H1 (cell line): ENCODE results near the gene GBF1. TPM values are rescaled to one million over a fixed set of nuclear protein-coding genes. Genes with fewer than 3 reads are reported as not detected.

Experiments
- BACH1 ChIP-seq: IDR thresholded peaks from 2 replicates; pipeline ENCODE4 v1.6.1; 2012; ENCODE audit warnings: low read length, improper control_type of control experiment
- CBX5 ChIP-seq: fragments of 300-800, 300-1000 bp; sonication (generic); IDR thresholded peaks from 2 replicates; pipeline ENCODE4 v1.7.1; 2016; ENCODE audit warnings: antibody characterized with exemption, low read length, low read depth
- CTCF ChIP-seq, 3 experiments: IDR thresholded peaks; 1 replicate in 2 of 3; 2 replicates in 1 of 3; pipeline versions ENCODE4 v1.5.1 to v1.6.1; 2011; ENCODE audit warnings: low read length in 3 of 3, mild to moderate bottlenecking in 3 of 3, inconsistent platforms in 2 of 3, low read depth in 1 of 3, moderate library complexity in 1 of 3; ENCODE audit not compliant: insufficient read depth in 1 of 3; ENCODE audit errors: control extremely low read depth in 1 of 3
- JUN ChIP-seq: IDR thresholded peaks from 2 replicates; pipeline ENCODE4 v1.6.1; 2011; ENCODE audit warnings: low read depth, mild to moderate bottlenecking, improper control_type of control experiment, low read length
- KDM1A ChIP-seq: fragments of 200-600, 300-600 bp; sonication (generic); IDR thresholded peaks from 2 replicates; pipeline ENCODE4 v1.7.1; 2016; ENCODE audit warnings: mild to moderate bottlenecking, low read length, borderline replicate concordance
- PHF8 ChIP-seq: fragments of 200-600 bp; sonication (generic); conservative IDR thresholded peaks from 2 replicates; pipeline ENCODE4 v1.7.1; 2012; ENCODE audit warnings: low read depth, mild to moderate bottlenecking, inconsistent platforms, low read length, moderate library complexity
- RBBP5 ChIP-seq: IDR thresholded peaks from 2 replicates; pipeline ENCODE4 v1.7.1; 2012; ENCODE audit warnings: low read depth, mild to moderate bottlenecking, inconsistent platforms, low read length, moderate library complexity, borderline replicate concordance
- RNF2 ChIP-seq: fragments of 200-900, 300-1000 bp; sonication (generic); IDR thresholded peaks from 2 replicates; pipeline ENCODE4 v1.7.1; 2016; ENCODE audit warnings: borderline replicate concordance, low read depth, mild to moderate bottlenecking, antibody characterized with exemption, low read length; ENCODE audit not compliant: poor library complexity, severe bottlenecking; ENCODE audit errors: missing control alignments
- SP2 ChIP-seq: IDR thresholded peaks from 2 replicates; pipeline ENCODE4 v1.6.1; 2012; ENCODE audit warnings: mild to moderate bottlenecking, low read length, inconsistent platforms
- TBP ChIP-seq: IDR thresholded peaks from 2 replicates; pipeline ENCODE4 v1.6.1; 2011; ENCODE audit warnings: low read depth, low read length, improper control_type of control experiment
- USF2 ChIP-seq: IDR thresholded peaks from 2 replicates; pipeline ENCODE4 v1.6.1; 2011; ENCODE audit warnings: low read length, improper control_type of control experiment
- polyA plus RNA-seq, 7 experiments: library from polyadenylated mRNA; depleted of rRNA in 3 of 7; stranded (reverse) in 5 of 7; unstranded in 2 of 7; fragments of >200 nt in 5 of 7; fragments of 200-250 nt in 2 of 7; gene quantifications; 1 replicate in 5 of 7; 2 replicates in 1 of 7; 4 replicates in 1 of 7; pipeline versions ENCODE4 v1.2.1 to v1.2.3, GENCODE V29; 2011 to 2013; ENCODE audit warnings: missing spikeins in 2 of 7, mixed read lengths in 2 of 7
- total RNA-seq: library from RNA; stranded (reverse); fragmentation: NEBNext Ultra II Directional; extraction: Animal tissue kit (Norgen Biotek cat#: 25700); gene quantifications from 2 replicates; pipeline ENCODE4 v1.2.1, GENCODE V29; 2021

GBF1 gene
- total and polyA plus RNA-seq, 2 of the 8 experiments (the other 6 are each of a cell fraction or from before 2014, with no cell fraction given): 11.0 to 25.5 TPM

- no peak for TF ChIP-seq USF2
- TF ChIP-seq PHF8: no peak
- TF ChIP-seq JUN: no peak
- no peak for TF ChIP-seq BACH1
- no peak for TF ChIP-seq KDM1A
- no peak for TF ChIP-seq RBBP5
- TF ChIP-seq SP2: no peak
- TF ChIP-seq TBP: no peak
- no peak for TF ChIP-seq CTCF (IDR thresholded peaks at IDR 0.05; ENCODE audit: control extremely low read depth in 1 of 3, insufficient read depth in 1 of 3, low read depth in 1 of 3, low read length in 3 of 3)
- no peak for TF ChIP-seq CBX5
- TF ChIP-seq RNF2: no peak
Measured at GRCh38 chr10:102400598-102401341, 155.4 kb downstream of the GBF1 start (continued).
